Activated CD4-positive, alpha-beta T cell treated with anti-CD3 and anti-CD28 coated beads for 24 hours (primary cell): Measurements from ENCODE around the gene CMTM4.
"Not testable (repeated sequence)": the region's sequence is repeated elsewhere in the genome, so short reads cannot be mapped to it uniquely, and the experiment has no call there.

Experiments used
- DNase-seq, 2 donors: peaks; one replicate each; pipeline ENCODE4 v3.0.0-alpha.2; 2020; ENCODE audit warnings: low read depth in 2 of 2

CMTM4 gene

DNA sequence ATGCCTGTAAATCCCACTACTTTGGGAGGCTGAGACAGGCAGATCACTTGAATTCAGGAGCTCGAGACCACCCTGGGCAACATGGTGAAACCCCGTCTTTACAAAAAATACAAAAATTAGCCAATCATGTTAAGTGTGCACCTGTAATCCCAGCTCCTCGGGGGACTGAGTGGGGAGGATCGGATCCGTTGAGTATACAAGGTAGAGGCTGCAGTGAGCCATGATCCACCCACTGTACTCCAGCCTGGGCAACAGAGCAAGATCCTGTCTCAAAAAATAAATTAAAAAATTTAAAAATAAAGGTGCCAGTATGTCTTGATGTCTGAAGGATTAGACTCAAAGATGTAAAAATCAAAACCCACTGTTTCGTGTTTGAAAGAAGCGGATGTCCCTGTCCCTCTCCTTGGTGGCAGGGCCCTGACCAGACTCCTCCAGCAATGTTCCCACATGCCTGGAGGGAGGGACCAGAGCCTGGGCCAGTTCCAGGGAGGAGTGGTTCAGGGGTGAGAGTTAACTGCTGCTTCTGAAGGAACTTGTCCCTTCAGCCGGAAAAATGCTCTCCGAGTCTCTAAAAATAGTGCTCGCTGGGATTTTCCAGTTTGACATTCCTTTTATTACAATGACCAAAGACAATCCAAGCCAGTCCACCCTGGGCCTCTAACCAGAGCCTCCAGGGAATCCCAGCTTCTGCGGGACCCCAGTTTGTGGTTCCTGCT is 9.4 kb upstream of the CMTM4 start:
- DNase-seq = no peak

DNA sequence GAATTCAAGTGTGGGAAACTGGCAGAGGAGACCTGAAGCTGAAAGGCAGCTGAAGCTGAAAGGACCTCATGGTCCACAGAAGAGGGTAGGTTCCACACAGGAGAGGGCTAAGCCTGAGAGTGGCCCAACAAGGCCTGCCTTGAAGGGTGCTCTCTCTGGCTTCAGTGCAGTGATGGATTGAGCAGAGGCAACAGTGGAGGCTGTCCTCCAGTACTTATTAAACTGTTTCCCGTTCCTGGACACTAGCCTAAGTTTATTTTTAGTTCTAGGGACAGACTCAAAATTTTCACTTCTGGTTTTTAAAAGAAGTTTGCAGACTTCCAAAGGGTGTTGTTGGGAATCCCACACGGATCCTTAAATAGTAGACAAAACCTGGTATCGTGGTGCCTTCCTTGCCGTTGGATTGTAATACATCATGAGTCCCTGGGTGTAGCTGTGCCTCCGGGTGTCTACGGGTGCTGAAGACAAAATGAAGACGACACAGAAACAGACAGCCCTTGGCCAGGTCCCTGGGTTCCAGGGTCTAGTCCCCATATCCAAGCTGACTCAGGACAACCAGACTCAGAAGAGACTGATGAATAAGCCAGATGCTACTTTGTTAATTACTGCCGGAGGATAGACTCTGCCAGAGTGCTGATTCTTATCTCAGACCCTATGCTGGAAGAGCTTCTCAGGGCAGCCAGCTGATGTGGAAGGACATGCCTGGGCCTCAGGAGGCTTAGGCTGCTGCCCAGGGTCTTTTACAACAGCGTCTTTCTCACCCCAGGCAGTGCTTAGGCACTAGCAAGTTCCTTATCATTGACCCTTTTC is 7.1 kb upstream of the CMTM4 start:
- no peak for DNase-seq

DNA sequence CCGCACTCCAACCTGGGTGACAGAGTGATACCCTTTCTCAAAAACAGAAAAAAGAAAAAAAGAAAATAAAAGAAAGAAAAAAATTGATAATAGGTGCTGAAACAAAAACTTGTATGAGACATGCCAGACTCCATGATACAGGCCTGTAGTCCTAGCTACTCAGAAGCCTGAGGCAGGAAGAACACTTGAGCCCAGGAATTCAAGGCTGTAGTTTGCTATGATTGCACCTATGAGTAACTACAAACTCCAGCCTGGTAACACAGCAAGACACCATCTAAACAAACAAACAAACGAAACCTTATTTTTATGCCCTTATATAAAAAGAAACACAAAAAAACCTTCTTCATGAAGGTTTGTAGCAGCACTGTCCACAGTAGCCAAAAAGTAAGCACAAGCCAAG is 5.0 kb upstream of the CMTM4 start:
- no peak for DNase-seq

DNA sequence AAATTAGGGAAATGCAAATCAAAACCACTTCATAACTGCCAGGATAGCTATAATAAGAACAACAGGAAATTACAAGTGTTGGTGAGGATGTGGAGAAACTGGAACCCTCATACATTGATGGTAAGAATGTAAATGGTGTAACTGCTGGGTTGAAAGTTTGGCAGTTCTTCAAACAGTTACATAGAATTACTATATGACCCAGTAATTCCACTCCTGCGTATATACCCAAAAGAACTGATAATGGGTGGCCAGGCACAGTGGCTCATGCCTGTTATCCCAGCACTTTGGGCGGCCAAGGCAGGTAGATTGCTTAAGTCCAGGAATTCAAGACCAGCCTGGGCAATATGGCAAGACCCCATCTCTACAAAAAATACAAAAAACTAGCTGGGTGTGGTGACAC is 4.5 kb upstream of the CMTM4 start:
- DNase-seq = no peak

DNA sequence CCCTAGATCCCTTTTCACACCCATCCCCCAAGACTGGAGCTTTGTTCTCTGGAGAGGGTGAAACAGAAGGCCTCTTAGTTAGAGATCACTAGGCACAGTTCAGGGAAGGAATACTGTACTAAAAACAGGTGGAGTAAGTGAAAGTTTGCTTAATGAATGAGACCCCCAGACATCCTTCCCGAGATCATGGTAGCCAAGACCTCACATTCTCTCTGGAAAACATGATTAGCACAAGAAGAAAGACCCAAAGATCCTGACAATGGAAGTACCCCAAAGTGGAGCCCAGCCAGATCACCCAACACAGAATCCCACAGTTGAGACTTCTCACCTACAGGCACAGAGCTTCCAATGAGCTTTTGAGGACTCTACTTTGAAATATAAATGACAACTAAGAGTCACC is 3.4 kb upstream of the CMTM4 start:
- no peak for DNase-seq

GRCh38 chr16:66698046-66698445 is 1.5 kb upstream of the CMTM4 start:
- no peak for DNase-seq

GRCh38 chr16:66695935-66696668 is 441 bp downstream of the CMTM4 start:
- peak in 1 of 2 donors; percentile 10 for DNase-seq

DNA sequence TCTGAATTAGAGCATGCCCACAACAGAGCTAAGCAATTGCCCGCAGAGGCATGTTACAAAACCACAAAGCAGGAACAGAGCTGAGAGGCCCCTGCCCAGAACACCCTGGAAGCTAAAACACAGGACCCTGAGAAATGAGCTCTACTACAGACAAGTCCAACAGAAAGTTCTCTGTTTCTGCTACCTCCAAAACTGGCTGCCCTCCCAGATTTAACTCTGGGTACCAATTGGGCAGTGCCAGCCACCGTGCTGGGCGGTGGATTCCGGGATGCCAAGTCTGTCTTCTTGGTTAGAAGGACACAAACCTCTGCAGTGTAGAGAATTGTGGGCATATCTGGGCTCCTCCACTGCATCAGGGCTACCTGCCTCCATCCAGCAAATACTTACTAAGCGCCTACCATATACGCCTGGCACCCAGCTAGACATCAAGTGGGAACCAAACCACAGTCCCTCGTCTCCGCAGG is 1.0 kb downstream of the CMTM4 start:
- DNase-seq = no peak

DNA sequence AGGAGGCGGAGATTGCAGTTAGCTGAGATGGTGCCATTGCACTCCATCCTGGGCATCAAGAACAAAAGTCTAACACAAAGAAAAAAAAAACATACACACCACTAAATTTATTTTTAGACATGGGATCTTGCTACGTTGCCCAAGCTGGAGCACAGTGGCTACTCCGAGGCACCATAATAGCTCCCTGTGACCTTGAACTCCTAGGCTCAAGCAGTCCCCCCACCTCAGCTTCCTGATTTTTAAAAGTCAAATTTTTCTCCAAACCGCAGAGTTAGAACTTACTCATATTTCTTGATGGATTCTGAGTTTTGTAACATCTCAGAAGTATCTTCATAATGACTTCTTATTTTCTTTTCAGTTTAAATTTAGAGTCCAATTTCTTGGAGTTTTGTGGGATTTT is 3.4 kb downstream of the CMTM4 start:
- no peak for DNase-seq

DNA sequence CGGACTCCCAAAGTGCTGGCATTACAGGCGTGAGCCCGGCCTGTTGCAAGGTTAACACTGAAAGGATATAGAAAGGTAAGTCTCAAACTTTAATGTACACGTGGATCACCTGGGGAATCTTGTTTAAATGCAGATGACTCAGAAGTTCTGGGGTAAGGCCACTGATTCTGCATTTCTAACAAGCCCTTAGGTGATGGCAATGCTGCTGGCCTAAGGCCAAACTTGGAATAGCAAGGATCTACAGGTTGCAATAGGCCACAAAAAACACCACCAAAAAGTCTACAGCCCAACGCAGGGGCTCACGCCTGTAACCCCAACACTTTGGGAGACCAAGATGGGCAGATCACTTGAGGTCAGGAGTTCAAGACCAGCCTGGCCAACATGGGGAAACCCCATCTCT is 4.2 kb downstream of the CMTM4 start:
- no peak for DNase-seq

DNA sequence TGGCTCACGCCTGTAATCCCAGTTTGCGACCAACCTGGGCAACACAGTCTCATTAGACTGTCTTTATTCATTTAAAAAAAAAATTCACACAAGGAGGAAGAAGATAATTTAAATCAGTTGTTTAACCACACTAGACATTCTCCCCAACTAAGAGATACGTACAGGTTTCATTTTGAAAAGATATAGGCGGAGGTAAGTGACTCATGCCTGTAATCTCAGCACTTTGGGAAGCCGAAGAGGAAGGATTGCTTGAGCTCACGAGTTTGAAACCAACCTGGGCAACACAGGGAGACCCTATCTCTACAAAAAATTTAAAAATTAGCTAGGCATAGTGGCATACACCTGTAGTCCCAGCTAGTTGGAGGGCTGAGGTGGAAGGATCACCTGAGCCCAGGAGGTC is 5.3 kb downstream of the CMTM4 start:
- DNase-seq = no peak

DNA sequence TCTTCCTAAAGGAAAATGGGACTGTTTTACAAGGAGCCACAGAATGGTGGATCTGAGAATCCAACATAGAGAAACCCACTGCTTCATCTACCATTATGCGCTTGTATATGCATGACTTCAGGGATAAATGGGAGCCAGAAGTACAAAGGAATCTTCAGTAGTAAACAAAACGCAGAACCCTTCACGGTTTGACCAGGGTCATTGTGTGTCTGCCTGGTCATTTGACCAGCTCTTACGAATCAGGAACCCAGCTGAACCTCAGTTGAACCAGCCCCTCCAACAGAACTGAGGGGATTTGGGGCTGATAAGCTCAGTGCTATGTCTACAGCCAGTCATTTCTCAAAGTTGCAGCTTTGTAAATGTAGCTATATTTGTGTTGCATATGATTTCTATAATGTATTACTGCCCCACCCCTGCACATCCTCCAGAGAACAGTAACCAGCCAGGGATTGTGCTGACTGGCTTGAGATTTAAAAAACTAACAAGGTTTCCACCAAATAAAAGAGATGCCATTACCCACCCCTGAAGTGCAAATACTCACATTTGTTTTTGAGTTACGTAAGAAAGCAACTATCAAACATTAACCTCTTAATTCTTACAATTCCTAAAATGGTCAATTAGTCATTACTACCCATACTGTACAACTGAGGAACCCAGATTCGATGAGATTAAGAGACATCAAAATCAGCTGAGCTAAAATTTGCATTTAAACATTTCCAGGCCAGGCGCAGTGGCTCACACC is 6.3 kb downstream of the CMTM4 start:
- DNase-seq = no peak

- DNase-seq = no peak
Measured at GRCh38 chr16:66689282-66689681, 7.3 kb downstream of the CMTM4 start.

GRCh38 chr16:66687906-66688625 is 8.5 kb downstream of the CMTM4 start:
- no peak for DNase-seq

DNA sequence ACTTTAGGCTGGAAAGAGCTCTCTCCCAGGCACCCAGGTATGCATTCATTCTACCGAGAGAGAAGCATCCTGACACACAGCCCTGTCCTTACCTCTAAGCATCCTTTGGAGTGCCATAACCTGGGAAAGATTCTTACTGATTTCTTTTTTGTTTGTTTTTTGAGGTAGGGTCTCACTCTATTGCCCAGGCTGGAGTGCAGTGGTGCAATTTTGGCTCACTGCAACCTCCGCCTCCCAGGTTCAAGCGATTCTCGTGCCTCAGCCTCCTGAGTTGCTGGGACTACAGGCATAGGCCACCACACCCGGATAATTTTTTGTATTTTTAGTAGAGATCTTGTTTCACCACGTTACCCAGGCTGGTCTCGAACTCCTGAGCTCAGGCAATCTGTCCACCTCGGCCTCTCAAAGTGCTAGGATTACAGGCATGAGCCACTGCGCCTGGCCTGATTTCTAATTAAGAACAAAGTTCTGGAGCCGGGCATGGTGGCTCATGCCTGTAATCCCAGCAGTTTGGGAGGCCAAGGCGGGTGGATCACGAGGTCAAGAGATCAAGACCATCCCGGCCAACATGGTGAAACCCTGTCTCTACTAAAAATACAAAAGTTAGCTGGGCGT is 10.9 kb downstream of the CMTM4 start:
- not testable (repeated sequence) for DNase-seq

GRCh38 chr16:66682271-66682670 is 14.3 kb downstream of the CMTM4 start:
- DNase-seq = no peak

- no peak for DNase-seq
Measured at GRCh38 chr16:66681676-66682075, 14.9 kb downstream of the CMTM4 start.

DNA sequence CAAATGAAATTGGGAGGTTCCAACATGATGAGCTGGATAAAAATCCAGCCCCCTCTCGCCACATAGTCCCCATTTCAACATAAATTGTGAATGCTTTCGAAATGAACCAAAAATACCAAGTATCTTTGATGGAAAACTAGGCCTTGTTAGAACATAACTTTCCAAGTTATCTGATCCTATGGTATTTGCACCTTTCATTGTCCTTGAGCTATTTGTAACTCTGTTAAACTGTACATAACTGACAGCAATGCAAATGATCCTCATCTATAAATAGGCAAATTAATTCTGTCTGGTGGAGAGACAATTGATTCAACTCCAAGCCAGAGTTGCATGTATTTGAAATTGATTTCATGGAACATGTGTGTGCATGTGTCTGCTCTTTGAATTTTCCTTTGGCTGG is 18.2 kb downstream of the CMTM4 start:
- no peak for DNase-seq

- DNase-seq = no peak
Measured at GRCh38 chr16:66677836-66678235, 18.7 kb downstream of the CMTM4 start.

DNA sequence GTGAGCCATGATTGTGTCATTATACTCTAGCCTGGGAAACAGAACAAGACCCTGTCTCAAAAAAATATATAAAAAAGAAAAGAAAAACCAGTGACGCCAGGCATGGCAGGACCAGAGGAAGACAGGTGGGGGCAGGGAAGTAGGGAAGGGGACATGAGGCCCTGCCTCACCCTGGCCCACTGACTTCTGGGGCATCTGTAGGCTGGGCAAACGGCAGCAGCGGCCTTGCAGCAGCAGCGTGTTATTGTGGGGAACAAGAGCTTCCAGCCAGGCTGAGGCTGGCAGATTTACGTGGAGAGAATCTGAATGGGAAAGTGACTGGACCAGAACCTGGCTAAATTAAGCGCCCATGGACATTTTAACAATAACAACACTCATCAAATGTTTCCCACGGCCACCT is 19.4 kb downstream of the CMTM4 start:
- no peak for DNase-seq

- no peak for DNase-seq
Measured at GRCh38 chr16:66676599-66676998, 19.9 kb downstream of the CMTM4 start.
